EL (cell line): ENCODE data around the gene LGMN.
A peak's percentile ranks its signal among the peaks of the same experiment; 100 is the strongest.

Source experiments
- DNase-seq: peaks from one replicate; pipeline ENCODE4 v3.0.0-alpha.2; 2016

LGMN gene

GRCh38 chr14:92724516-92725340, 23.7 kb downstream of the LGMN start:
- DNase-seq: no peak

DNA sequence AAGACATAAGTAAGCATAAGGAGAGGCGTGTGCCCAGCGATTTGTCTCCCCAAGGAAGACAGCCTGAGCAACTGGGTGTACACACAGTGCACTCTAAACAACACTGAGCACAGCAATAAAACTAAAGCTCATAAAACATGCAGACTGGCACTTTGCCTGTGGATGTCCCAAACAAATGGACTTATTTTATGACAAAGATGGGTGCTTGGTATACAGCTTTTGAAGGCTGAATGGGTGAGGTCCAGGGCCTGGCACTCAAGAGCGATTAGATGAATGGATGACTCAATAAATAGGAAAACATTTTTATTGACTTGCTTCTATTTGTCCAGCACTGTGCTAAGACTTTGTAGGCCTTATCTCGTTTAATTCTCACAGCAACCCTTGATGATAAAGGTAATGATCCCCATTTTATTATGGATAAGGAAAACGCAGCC, 28.5 kb downstream of the LGMN start:
- no peak for DNase-seq

DNA sequence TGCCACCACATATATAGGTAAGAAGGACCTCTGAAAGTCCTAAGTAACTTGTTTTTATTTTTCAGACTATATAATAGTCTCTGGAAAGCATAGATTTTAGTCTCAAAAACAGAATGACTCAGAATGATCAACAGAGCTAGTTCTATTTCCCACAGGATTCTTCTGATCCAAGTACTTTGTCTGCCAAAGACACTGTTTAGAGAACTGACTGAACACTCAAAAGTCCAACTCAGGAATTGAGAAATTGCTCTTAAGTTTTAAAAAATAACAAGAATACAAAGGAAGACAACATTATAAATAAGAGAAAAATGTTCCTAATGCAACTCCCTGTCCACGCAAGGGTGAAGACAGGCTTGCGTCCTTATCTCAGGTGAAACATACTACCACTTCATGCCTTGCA, 29.0 kb downstream of the LGMN start:
- no peak for DNase-seq

GRCh38 chr14:92718664-92719063, 29.8 kb downstream of the LGMN start:
- peak; percentile 21 for DNase-seq

- no peak for DNase-seq
Observed at GRCh38 chr14:92717571-92718042, 30.8 kb downstream of the LGMN start.

DNA sequence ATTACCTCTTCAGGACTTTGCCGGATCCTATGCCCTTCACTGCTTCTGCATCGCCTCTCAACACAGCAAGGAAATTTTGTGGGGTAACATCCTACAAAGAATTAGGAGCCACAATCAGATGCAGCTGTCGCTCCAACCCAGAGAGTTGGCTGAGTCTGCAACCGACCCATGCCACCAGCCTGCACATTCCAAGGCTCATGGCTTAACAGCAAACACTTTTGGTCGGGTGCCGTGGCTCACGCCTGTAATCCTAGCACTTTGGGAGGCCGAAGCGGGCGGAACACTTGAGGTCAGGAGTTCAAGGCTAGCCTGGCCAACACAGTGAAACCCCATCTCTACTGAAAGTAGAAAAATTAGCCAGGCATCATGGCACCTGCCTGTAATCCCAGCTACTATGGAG, 32.3 kb downstream of the LGMN start:
- no peak for DNase-seq

- peak; percentile 71 for DNase-seq
Observed at GRCh38 chr14:92714739-92715307, 33.6 kb downstream of the LGMN start.

GRCh38 chr14:92712654-92713051, 35.8 kb downstream of the LGMN start:
- no peak for DNase-seq

- no peak for DNase-seq
Observed at GRCh38 chr14:92711976-92712653, 36.3 kb downstream of the LGMN start.

DNA sequence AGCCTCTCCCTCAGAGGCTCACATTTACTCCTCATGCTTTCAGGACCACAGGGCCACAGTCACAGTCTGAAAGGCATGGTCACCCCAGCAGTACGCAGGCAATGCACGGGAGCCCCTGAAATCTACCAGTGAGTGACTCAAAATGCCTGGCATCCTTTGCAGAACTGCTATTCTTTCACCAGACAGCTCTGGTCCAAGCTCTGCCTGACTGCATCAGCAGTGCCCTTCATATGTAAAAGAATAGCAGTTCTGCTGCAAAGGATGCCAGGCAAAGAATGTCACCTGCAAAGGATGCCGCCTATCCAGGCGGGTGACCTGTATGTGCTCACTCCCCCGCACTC, 38.5 kb downstream of the LGMN start:
- DNase-seq: no peak

- no peak for DNase-seq
Observed at GRCh38 chr14:92709340-92710000, 39.0 kb downstream of the LGMN start.

DNA sequence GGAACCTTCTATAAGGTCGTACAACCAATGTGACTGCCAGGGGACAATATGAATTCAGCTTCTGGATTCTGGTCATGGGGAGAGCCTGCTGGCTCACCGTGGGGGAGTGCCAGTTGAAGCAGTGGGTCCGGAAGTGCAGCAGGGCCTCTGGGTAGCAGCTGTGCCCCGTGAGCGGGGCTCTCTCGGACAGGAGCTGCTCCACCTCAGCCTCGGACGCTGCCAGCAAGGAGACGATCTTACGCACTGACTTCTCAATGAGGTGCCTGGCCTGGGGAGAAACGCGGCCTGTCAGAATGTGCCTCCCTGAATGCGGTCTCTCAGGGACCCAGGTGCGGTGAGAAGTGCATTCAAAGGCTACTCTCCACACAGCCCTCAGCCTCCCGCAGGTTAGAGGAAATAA, 42.0 kb downstream of the LGMN start:
- no peak for DNase-seq

DNA sequence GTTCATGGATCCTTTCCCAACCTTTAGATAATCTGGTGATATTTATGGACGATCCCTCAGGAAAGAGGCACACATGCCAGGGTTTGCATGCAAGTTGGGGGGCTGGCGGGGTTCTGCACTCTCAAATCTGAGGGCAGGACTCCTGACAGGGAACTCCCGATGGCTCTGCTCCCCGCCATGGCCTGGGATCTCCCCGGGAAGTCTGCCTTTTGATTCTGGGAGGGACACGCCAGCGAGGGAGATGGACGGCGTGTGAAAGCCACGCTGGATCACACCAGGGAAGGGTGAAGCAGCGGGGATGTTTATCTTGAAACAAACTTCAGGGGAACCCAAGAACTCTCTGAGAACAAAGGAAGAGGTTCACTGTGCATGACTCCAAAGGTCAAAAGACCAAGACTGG, 43.6 kb downstream of the LGMN start:
- no peak for DNase-seq

DNA sequence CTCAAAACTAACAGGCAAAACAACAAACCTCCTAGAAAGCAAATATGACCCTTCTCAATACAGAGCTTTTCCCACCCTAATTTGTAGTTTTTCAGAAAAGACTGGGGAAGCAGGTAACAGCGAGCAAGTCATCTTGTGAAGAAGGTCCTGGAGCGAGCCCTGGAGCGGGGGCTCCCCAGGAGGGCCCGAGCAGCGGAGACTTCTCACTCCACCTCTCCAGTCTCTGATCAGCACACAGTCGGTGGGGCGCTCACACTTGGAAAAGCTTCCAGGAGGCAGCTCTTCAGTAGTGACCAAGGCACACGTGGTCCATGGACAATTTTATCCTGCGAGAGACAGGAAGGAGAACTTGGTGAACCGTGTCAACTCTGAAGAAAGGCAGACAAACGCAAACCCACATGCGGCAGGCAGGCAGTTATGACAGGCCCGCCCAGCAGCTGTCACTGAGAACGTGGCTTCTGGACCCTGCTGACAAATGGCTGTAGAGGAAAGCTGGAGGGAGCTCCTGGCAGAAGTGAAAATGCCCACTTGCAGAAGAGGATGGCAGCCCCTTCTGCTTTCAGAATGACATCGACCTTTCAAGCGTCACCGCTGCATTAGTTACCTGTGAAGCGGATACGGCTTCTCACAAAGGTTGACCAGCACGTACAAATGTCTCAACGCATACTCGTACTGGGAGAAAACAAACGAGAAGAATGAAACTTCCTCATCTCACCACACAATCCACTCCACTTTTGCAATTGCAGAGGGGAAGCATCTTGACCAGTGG, 44.2 kb downstream of the LGMN start:
- DNase-seq: no peak

DNA sequence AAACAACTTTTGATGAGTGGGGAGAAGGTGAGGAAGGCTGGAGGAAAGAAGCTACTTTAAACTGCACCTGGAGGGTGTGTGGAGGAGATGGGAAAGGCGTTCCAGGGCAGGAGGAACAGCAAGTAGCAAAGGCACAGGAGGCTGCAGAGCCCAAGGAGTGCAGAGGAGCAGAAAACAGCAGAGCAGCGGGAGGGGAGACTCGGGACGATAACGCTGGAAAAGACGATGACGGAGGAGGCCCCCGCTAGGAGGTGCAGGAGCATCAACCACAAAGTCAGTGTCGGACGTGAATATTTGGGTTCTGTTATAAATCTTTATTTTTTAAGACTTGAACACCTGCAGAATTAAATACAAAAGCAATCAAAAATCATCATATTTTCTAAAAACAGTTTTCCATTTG, 44.9 kb downstream of the LGMN start:
- DNase-seq: no peak

DNA sequence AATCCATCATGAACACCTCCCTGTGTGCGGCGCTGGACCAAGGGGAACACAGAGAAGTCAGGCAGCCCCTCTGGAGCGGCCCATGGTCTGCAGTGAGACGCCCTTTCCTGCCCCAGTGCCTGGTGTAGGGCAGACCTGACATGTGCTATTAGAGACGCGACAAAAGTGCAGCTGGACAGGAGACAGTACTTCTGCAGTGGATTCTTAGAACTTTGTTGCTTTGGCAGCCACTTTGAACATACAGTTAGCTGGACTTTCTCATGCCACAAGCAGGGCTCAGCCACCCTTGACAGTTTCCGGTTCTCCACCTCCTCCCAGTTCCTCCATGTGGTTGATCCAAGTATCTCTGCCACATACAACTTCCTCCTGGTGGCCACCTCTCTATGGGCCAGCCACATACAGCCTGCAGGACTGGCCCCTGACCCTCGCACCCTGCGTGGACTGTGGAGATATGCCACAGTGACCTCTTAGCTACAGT, 45.9 kb downstream of the LGMN start:
- DNase-seq: no peak

GRCh38 chr14:92701826-92702225, 46.6 kb downstream of the LGMN start:
- no peak for DNase-seq

DNA sequence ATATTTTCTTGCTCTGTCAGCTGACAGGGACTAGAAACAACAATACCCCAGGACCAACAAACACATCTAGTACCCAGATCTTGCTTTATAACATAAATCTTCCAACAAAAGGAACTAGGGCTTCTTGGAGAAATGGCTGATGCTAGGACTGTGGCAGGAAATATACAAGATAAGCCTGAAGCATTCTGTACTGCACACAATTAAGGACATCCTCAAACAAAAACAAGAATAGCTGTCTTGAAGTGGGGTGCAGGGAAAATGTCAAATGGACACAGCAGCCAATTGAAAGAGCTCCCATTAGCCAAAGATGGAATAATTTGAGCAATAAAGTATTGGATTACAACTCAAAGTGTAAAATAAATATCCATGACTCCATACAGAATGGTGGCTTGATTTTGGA, 50.0 kb downstream of the LGMN start:
- DNase-seq: no peak

- no peak for DNase-seq
Observed at GRCh38 chr14:92696366-92696765, 52.1 kb downstream of the LGMN start.

DNA sequence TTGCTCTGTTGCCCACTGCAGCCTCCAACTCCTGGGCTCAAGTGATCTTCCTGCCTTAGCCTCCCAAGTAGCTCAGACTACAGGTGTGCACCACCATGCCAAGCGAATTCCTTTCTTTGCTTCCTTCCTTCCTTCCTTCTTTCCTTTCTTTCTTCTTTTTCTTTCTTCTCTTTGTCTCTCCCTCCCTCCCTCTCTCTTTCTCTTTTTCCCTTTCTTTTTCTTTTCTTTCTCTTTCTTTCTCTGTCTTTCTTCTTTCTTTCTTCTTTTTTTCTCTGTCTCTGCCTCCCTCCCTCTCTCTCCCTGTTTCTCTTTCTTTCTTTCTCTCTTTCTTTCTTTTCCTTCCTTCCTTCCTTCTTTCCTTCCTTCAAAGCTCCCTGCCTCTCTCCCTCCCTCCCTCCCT, 52.9 kb downstream of the LGMN start:
- DNase-seq: no peak

DNA sequence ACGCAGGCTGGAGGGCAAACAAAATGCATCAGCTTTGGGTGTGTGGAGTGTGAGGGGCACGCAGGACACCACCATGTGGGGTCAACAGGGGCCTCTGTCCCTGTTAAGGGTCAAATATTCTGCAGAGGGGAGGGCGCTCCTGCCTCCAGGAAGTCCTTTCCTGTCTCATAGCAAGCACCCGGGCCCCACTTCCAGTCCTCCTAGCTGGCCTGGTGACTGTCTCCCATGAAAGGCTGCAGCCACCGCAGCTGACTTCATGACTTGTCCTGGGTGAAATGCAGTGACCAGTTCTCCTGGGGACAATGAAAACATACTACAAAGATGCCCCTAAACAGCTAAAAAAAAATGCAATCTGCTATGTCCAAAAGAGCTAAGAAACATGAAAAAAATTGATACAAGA, 53.6 kb downstream of the LGMN start:
- no peak for DNase-seq

- DNase-seq: no peak
Observed at GRCh38 chr14:92693998-92694795, 54.2 kb downstream of the LGMN start.
